GM23338 (cell line): Measurements from ENCODE around the gene ADIPOR2. TPM values are rescaled to one million over a fixed set of nuclear protein-coding genes. Genes with fewer than 3 reads are reported as not detected.

Experiments
- ATAC-seq: fragments of 200-7000 bp; cut with Tn5 transposase; 3 replicates; pipeline ENCODE4 v1.9.1; 2020
- DNase-seq: peaks from one replicate; pipeline ENCODE4 v3.0.0-alpha.2; 2015; ENCODE audit warnings: low spot score
- H2AFZ ChIP-seq: fragments of 200-600 bp; sonication (generic); 2 replicates; pipeline ENCODE4 v1.8.0; 2016; ENCODE audit warnings: antibody characterized with exemption, mild to moderate bottlenecking, moderate library complexity
- H3F3A ChIP-seq: fragments of 200-600 bp; sonication (generic); replicated peaks from 2 replicates; pipeline ENCODE4 v1.8.0; 2017; ENCODE audit warnings: antibody characterized with exemption, mixed run types, low read depth
- H3K27ac ChIP-seq: fragments of 200-600 bp; sonication (generic); 2 replicates; pipeline ENCODE4 v1.6.1; 2016; ENCODE audit warnings: low read depth
- H3K27me3 ChIP-seq: fragments of 200-600 bp; sonication (generic); 2 replicates; pipeline ENCODE4 v1.8.0; 2016; ENCODE audit warnings: mild to moderate bottlenecking, mixed run types, moderate library complexity; ENCODE audit not compliant: insufficient read depth
- H3K36me3 ChIP-seq: fragments of 200-600 bp; sonication (generic); 2 replicates; pipeline ENCODE4 v1.8.0; 2016; ENCODE audit warnings: mild to moderate bottlenecking; ENCODE audit not compliant: insufficient read depth
- H3K4me1 ChIP-seq: fragments of 200-600 bp; sonication (generic); 2 replicates; pipeline ENCODE4 v1.8.0; 2016; ENCODE audit warnings: mild to moderate bottlenecking, moderate library complexity; ENCODE audit not compliant: insufficient read depth
- H3K4me2 ChIP-seq: fragments of 200-600 bp; sonication (generic); 2 replicates; pipeline ENCODE4 v1.7.1; 2017; ENCODE audit warnings: mixed run types
- H3K4me3 ChIP-seq: fragments of 200-600 bp; sonication (generic); 2 replicates; pipeline ENCODE4 v1.6.1; 2016; ENCODE audit warnings: mixed run types
- H3K79me2 ChIP-seq: fragments of 200-600 bp; sonication (generic); replicated peaks from 2 replicates; pipeline ENCODE4 v1.8.0; 2017; ENCODE audit warnings: mild to moderate bottlenecking; ENCODE audit not compliant: insufficient read depth
- H3K9me2 ChIP-seq: fragments of 200-600 bp; sonication (generic); 2 replicates; pipeline ENCODE4 v1.8.0; 2017; ENCODE audit not compliant: insufficient read depth
- H4K20me1 ChIP-seq: fragments of 200-600 bp; sonication (generic); replicated peaks from 2 replicates; pipeline ENCODE4 v1.8.0; 2017; ENCODE audit warnings: mild to moderate bottlenecking; ENCODE audit not compliant: insufficient read depth
- H3K27ac Mint-ChIP-seq: 2 replicates; pipeline ENCODE4 v1.8.0; 2020; ENCODE audit warnings: inconsistent platforms, mild to moderate bottlenecking, moderate library complexity, mixed read lengths
- H3K27me3 Mint-ChIP-seq: 3 replicates; pipeline ENCODE4 v1.8.0; 2022; ENCODE audit warnings: low read depth, mild to moderate bottlenecking, moderate library complexity, mixed read lengths, inconsistent platforms; ENCODE audit not compliant: insufficient read depth, poor library complexity
- H3K36me3 Mint-ChIP-seq: 3 replicates; pipeline ENCODE4 v1.8.0; 2021; ENCODE audit warnings: low read depth, mild to moderate bottlenecking, inconsistent platforms, moderate library complexity, mixed read lengths
- H3K4me1 Mint-ChIP-seq: 3 replicates; pipeline ENCODE4 v1.8.0; 2020; ENCODE audit warnings: mild to moderate bottlenecking, inconsistent platforms, mixed read lengths
- H3K4me3 Mint-ChIP-seq: 3 replicates; pipeline ENCODE4 v1.8.0; 2021; ENCODE audit warnings: moderate library complexity, mild to moderate bottlenecking, inconsistent platforms, mixed read lengths
- H3K9me3 Mint-ChIP-seq: 3 replicates; pipeline ENCODE4 v1.8.0; 2020; ENCODE audit warnings: moderate library complexity, mild to moderate bottlenecking, inconsistent platforms, mixed read lengths
- CREB1 ChIP-seq: fragments of 250-450 bp; sonication (Bioruptor Pico); IDR thresholded peaks from 2 replicates; pipeline ENCODE4 v1.5.0; 2020; ENCODE audit warnings: low read depth, mild to moderate bottlenecking, moderate library complexity
- CTCF ChIP-seq, 2 experiments: fragments of 200-600 bp in 1 of 2; sonication (generic) in 1 of 2; conservative IDR thresholded peaks; 2 replicates each; pipeline versions ENCODE4 v1.5.1 to v1.6.1; 2016 to 2017; ENCODE audit warnings: antibody characterized with exemption in 2 of 2, low read depth in 2 of 2, mild to moderate bottlenecking in 2 of 2, moderate library complexity in 1 of 2
- ETS1 ChIP-seq: IDR thresholded peaks from 2 replicates; pipeline ENCODE4 v1.6.1; 2016; ENCODE audit warnings: antibody characterized with exemption
- EZH2 ChIP-seq: fragments of 200-600 bp; sonication (generic); IDR thresholded peaks from one replicate; pipeline ENCODE4 v1.8.0; 2017; ENCODE audit warnings: antibody characterized with exemption, mild to moderate bottlenecking, low read depth; ENCODE audit not compliant: unreplicated experiment
- EZH2phosphoT487 ChIP-seq: fragments of 200-600 bp; sonication (generic); IDR thresholded peaks from one replicate; pipeline ENCODE4 v1.8.1; 2018; ENCODE audit warnings: antibody characterized with exemption; ENCODE audit not compliant: unreplicated experiment
- JUNB ChIP-seq: IDR thresholded peaks from one replicate; pipeline ENCODE4 v1.6.1; 2016; ENCODE audit warnings: antibody characterized with exemption; ENCODE audit not compliant: unreplicated experiment
- NANOG ChIP-seq: IDR thresholded peaks from 2 replicates; pipeline ENCODE4 v1.6.1; 2016; ENCODE audit warnings: antibody characterized with exemption, borderline replicate concordance
- POLR2AphosphoS5 ChIP-seq: IDR thresholded peaks from 2 replicates; pipeline ENCODE4 v1.6.1; 2016; ENCODE audit warnings: antibody characterized with exemption, low read depth
- REST ChIP-seq: IDR thresholded peaks from one replicate; pipeline ENCODE4 v1.6.1; 2018; ENCODE audit warnings: antibody characterized with exemption; ENCODE audit not compliant: unreplicated experiment
- STAT1 ChIP-seq: IDR thresholded peaks from one replicate; pipeline ENCODE4 v1.6.1; 2016; ENCODE audit warnings: antibody characterized with exemption; ENCODE audit not compliant: unreplicated experiment
- ZNF114 ChIP-seq: fragments of 250-450 bp; sonication (Bioruptor Pico); IDR thresholded peaks from 2 replicates; pipeline ENCODE4 v1.5.0; 2020; ENCODE audit warnings: mild to moderate bottlenecking, moderate library complexity
- ZNF331 ChIP-seq: fragments of 250-450 bp; sonication (Bioruptor Pico); IDR thresholded peaks from 2 replicates; pipeline ENCODE4 v1.5.0; 2020; ENCODE audit warnings: low read depth, mild to moderate bottlenecking, moderate library complexity
- ZNF462 ChIP-seq: fragments of 250-450 bp; sonication (Bioruptor Pico); IDR thresholded peaks from 2 replicates; pipeline ENCODE4 v1.5.0; 2020; ENCODE audit warnings: mild to moderate bottlenecking, moderate library complexity
- polyA plus RNA-seq: library from polyadenylated mRNA; unstranded; fragments of >200 nt; fragmentation: Nextera tagmentation; extraction: Ambion mirVana; gene quantifications from 2 replicates; pipeline ENCODE4 v1.2.1, GENCODE V29; 2016
- total RNA-seq: library from RNA; depleted of rRNA; stranded (reverse); fragments of >200 nt; shearing (Covaris generic); gene quantifications from 2 replicates; pipeline ENCODE4 v1.2.3, GENCODE V29; 2014

ADIPOR2 gene
- total and polyA plus RNA-seq, 2 experiments from 2014 or later: 11.7 to 36.2 TPM

- ATAC-seq (no peak), DNase-seq (no peak)
- H3K4me2 ChIP-seq: no peak overlapping the region
- no peaks in the 10 kb centered on the region; the same call in 2 of the 3 replicates for H3K9me3 Mint-ChIP-seq
- H3K4me1 ChIP-seq: no peaks in the 10 kb centered on the region; the same call in 1 of the 2 replicates
- peaks cover 98% of the 10 kb centered on the region for H3K79me2 ChIP-seq
- H3K9me2 ChIP-seq: no peaks in the 10 kb centered on the region
- H3F3A ChIP-seq: no peaks in the 10 kb centered on the region
- peaks cover 25% of the 10 kb centered on the region for H3K4me1 Mint-ChIP-seq
- H3K36me3 Mint-ChIP-seq: peaks cover 3% of the 10 kb centered on the region; the same call in 1 of the 3 replicates
- H4K20me1 ChIP-seq: peaks cover 21% of the 10 kb centered on the region
- H3K4me3 Mint-ChIP-seq: no peak overlapping the region
- no peak overlapping the region for H2AFZ ChIP-seq
- no peaks in the 10 kb centered on the region for H3K27me3 ChIP-seq
- H3K27ac Mint-ChIP-seq: no peak overlapping the region
- H3K27me3 Mint-ChIP-seq: no peaks in the 10 kb centered on the region
- no peak overlapping the region for H3K27ac ChIP-seq
- TF ChIP-seq CREB1: no peak
- no peak for TF ChIP-seq EZH2phosphoT487
- TF ChIP-seq EZH2: no peak
- TF ChIP-seq CTCF (conservative IDR thresholded peaks at IDR 0.05; ENCODE audit: low read depth in 2 of 2): no peak
- no peak for TF ChIP-seq ZNF331 (CRISPR knock-in tag)
- TF ChIP-seq ZNF462 (CRISPR knock-in tag): no peak
- TF ChIP-seq POLR2AphosphoS5: no peak
- TF ChIP-seq NANOG: no peak
- TF ChIP-seq ETS1: no peak
- TF ChIP-seq STAT1: no peak
- TF ChIP-seq JUNB: no peak
- TF ChIP-seq REST: no peak
- TF ChIP-seq ZNF114 (CRISPR knock-in tag): no peak
- no peaks in the 10 kb centered on the region for H3K36me3 ChIP-seq
- H3K4me3 ChIP-seq: no peak overlapping the region
These were observed 48.5 kb downstream of the ADIPOR2 start for GRCh38 chr12:1739368-1739767.
